Stomach smooth muscle (tissue), 2 donors: ENCODE measurements around the gene ARHGAP42.

Experiments used
- H3K27ac ChIP-seq: one replicate; pipeline ENCODE4 v1.7.0; 2013; ENCODE audit warnings: mild to moderate bottlenecking, low read length, inconsistent platforms
- H3K27me3 ChIP-seq, 2 donors: one replicate each; pipeline ENCODE4 v1.7.0; 2013; ENCODE audit warnings: low read length in 2 of 2; ENCODE audit not compliant: insufficient read depth in 2 of 2, control insufficient read depth in 1 of 2
- H3K36me3 ChIP-seq, 2 donors: one replicate each; pipeline ENCODE4 v1.7.0; 2013; ENCODE audit warnings: low read length in 2 of 2; ENCODE audit not compliant: control insufficient read depth in 2 of 2, insufficient read depth in 2 of 2
- H3K4me1 ChIP-seq: one replicate; pipeline ENCODE4 v1.7.0; 2013; ENCODE audit warnings: low read length; ENCODE audit not compliant: control insufficient read depth, insufficient read depth
- H3K4me3 ChIP-seq, 2 donors: one replicate each; pipeline ENCODE4 v1.7.0; 2013; ENCODE audit warnings: low read length in 2 of 2
- H3K9ac ChIP-seq, 2 donors: one replicate each; pipeline ENCODE4 v1.7.0; 2013; ENCODE audit warnings: low read length in 2 of 2, mild to moderate bottlenecking in 1 of 2
- H3K9me3 ChIP-seq, 2 donors: one replicate each; pipeline ENCODE4 v1.7.0; 2013; ENCODE audit warnings: low read length in 2 of 2; ENCODE audit not compliant: control insufficient read depth in 2 of 2
- donor health status: healthy.
- donor health status: Pancreatic carcinoma.

The ARHGAP42 gene

DNA sequence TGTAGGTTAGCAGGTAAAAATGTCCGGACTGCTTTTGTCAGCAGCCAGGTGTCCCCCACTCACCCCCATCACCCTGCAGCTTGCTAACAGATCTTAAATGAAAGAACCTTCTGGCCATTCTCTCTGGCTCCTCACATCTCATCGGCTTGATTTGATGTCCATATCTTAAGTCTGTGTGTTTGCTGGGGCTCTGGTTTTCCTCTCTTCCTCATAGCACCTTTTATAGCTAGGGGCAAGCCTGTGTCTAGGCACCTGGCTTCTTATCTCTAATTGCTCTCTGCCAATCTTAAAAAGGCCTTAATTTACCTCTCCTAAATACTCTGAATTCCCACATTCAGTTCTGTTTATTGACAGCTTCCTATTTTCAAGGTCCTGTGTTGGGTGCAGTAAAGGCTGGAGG, 72.0 kb downstream of the ARHGAP42 start:
- H3K4me3 ChIP-seq: no peak overlapping the region
- H3K27me3 ChIP-seq: no peaks in the 10 kb centered on the region
- no peaks in the 10 kb centered on the region for H3K36me3 ChIP-seq
- H3K9me3 ChIP-seq: no peaks in the 10 kb centered on the region
- H3K9ac ChIP-seq: no peak overlapping the region
- no peaks in the 10 kb centered on the region for H3K4me1 ChIP-seq
- H3K27ac ChIP-seq: no peak overlapping the region

DNA sequence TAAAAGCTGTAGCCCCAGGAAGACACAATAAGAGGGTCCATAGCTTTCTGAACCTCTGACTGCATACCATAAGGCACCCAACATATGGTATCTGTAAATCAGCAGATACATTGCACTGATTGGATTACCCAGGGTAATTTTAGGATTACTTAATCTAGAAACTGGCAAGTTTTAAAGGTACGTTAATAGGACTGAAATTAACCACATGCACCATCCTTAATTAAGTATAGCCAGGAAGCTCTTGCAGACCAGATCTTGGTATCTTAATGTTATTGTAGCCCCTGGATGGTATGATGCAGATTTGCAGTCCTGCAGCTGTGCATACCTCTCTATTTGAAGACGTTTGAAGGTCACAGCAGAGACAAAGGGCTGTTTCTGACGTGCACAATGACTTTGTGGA, 72.8 kb downstream of the ARHGAP42 start:
- Histone ChIP-seq H3K9me3 (no peaks in the 10 kb centered on the region), H3K4me3 (no peak overlapping the region), H3K9ac (no peak overlapping the region), H3K4me1 (no peaks in the 10 kb centered on the region), H3K27me3 (no peaks in the 10 kb centered on the region), H3K36me3 (no peaks in the 10 kb centered on the region), H3K27ac (no peak overlapping the region)

DNA sequence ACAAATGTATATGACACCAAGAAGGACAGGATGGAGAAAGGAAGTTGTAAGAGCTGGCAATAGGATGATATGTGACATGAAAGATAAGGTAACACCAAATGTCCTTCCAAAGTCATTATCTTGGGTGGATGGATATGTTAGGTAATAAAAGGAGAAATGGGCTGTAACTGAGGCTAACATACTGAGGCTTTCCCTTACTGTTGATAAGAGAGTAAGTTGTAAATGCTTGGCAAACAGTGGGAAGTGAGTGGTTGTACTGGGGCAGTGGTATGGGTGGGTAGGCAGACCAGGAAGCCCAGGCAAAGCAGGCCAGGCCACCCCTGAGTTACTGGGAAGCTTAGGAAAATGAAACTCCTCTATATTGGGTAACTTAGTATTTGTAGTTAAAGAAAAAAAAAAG, 73.7 kb downstream of the ARHGAP42 start:
- no peak overlapping the region for H3K27ac ChIP-seq

DNA sequence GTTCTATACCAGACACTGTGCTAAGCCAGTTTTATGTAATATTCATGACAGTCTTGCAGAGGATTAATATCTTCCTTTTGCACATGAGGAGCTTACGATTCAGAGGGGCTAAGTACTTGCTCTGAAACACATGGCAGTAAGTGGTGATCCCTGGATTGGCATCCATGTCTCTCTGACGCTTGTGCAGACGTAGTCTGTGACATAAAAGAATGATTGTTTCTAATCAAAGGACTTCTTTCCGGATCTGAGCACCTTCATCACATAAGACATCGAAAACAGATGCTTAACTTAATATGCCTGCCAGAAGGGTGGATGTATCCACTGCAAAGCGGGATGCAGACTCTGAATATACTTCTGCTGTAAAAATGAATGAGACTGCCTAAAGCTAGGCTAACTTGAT, 74.8 kb downstream of the ARHGAP42 start:
- Histone ChIP-seq H3K9ac (no peak overlapping the region), H3K27ac (no peak overlapping the region), H3K27me3 (no peaks in the 10 kb centered on the region), H3K4me1 (no peaks in the 10 kb centered on the region), H3K9me3 (no peaks in the 10 kb centered on the region), H3K36me3 (no peaks in the 10 kb centered on the region), H3K4me3 (no peak overlapping the region)

More for the DNA sequence above, 73.7 kb downstream of the ARHGAP42 start:
- Histone ChIP-seq H3K4me3 (no peak overlapping the region), H3K4me1 (no peaks in the 10 kb centered on the region), H3K9ac (no peak overlapping the region), H3K36me3 (no peaks in the 10 kb centered on the region), H3K27me3 (no peaks in the 10 kb centered on the region), H3K9me3 (no peaks in the 10 kb centered on the region)

DNA sequence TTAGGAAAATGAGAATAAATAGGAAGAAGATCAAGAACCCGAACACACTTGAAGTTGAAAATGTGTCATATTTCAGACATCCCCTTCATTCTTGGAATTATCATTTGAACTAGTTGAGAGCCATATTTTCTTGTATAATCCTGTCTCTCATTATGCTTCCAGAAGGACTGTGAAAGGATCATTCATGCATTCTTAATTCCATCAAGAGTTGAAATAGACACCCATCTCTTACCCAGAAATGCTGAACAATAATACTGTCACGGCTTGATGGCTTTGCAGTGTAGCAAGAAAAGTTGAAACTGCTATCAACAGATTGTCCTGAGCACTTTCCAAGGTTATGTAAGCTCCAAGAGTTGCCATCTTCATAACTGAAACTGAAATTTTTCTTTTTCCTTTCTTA, 79.7 kb downstream of the ARHGAP42 start:
- H3K4me3 ChIP-seq: no peak overlapping the region
- H3K27ac ChIP-seq: no peak overlapping the region
- H3K27me3 ChIP-seq: no peaks in the 10 kb centered on the region
- H3K9ac ChIP-seq: no peak overlapping the region
- no peaks in the 10 kb centered on the region for H3K4me1 ChIP-seq
- no peaks in the 10 kb centered on the region for H3K9me3 ChIP-seq
- peaks cover 0 to 2% of the 10 kb centered on the region in 2 donors for H3K36me3 ChIP-seq

DNA sequence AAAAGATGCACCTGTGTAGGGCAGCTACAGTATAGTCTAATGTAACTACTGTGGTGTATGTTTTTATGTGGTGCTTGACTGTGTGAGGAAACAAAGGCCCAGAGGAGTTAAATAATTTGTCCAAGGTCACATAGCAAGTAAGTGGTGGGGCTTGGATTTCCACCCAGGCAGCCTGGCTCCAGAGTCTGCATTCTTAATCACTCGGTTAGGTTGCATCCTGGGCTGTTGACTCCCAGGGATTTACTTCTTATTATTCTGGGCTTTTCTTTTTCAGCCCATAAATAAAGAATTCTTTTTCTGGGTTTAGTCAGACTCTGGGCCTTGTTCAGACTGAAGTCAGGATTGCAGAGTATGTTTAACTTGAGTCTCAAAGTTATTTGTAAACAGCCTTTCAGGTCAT, 82.1 kb downstream of the ARHGAP42 start:
- Histone ChIP-seq H3K4me1 (no peaks in the 10 kb centered on the region), H3K9me3 (no peaks in the 10 kb centered on the region), H3K9ac (no peak overlapping the region), H3K27me3 (no peaks in the 10 kb centered on the region), H3K4me3 (no peak overlapping the region), H3K36me3 (peaks cover 6% of the 10 kb centered on the region in 2 donors), H3K27ac (no peak overlapping the region)

DNA sequence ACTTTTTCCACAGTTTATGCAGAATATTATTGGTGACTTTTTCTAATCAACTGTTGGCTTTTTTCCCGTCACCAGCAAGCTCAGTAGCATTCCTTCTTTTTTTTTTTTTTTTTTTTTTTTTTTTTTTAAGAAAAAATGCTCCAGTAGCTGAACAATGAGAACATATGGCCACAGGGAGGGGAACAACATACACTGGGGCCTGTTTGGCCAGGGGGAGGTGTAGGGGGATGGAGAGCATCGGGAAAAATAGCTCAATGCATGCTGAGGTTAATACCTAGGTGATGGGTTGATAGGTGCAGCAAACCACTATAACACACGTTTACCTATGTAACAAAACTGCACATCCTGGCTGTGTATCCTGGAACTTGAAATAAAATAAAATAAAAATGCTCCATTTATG, 82.5 kb downstream of the ARHGAP42 start:
- H3K9ac ChIP-seq: no peak overlapping the region
- no peak overlapping the region for H3K4me3 ChIP-seq
- H3K4me1 ChIP-seq: no peaks in the 10 kb centered on the region
- H3K27me3 ChIP-seq: no peaks in the 10 kb centered on the region
- no peaks in the 10 kb centered on the region for H3K9me3 ChIP-seq
- H3K27ac ChIP-seq: no peak overlapping the region
- peaks cover 6% of the 10 kb centered on the region in 2 donors for H3K36me3 ChIP-seq

DNA sequence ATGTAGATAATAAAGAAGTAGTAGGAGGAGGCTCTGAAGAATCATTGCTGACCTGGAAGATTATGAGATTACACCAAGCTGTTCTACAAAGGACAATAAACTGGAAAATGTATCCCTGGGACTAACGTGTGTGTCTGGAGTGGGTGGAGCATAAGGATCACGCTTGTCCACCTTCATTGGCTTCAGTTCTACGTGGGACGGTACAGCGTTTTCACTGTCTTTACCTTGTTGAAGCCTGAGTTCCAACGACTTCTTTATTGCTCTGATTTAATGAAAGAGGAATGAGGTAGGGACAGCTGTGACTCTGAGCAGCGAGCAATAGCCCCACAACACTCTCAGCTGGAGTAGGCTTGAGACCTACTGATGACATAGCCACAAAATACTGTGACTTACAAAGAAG, 87.0 kb downstream of the ARHGAP42 start:
- Histone ChIP-seq H3K4me1 (no peaks in the 10 kb centered on the region), H3K27ac (no peak overlapping the region), H3K9ac (no peak overlapping the region)

DNA sequence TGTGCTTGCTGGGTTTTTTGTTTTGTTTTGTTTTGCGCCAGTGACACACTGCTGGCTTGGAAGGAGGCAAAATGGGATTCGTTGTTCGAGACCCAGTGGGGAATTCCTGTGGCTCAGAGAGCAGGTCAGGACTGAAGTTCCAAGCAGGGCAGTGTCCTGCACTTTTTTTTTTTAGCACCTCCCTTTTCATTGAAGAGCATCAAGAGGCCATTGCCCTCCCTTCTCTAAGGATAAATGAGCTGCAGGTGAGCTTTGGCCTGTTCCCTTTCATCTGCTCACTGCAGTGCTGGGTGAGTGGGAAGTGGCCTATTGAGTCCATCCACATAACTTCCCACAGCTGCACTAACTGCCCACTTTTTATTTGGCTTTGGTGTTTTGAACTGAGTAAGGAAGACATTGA, 87.8 kb downstream of the ARHGAP42 start:
- Histone ChIP-seq H3K27me3 (no peaks in the 10 kb centered on the region), H3K4me1 (no peaks in the 10 kb centered on the region), H3K36me3 (peaks cover 4 to 6% of the 10 kb centered on the region in 2 donors), H3K27ac (no peak overlapping the region), H3K9ac (no peak overlapping the region), H3K9me3 (no peaks in the 10 kb centered on the region), H3K4me3 (no peak overlapping the region)

More for the DNA sequence above, 87.0 kb downstream of the ARHGAP42 start:
- H3K36me3 ChIP-seq: peaks cover 4 to 6% of the 10 kb centered on the region in 2 donors
- H3K27me3 ChIP-seq: no peaks in the 10 kb centered on the region
- H3K9me3 ChIP-seq: no peaks in the 10 kb centered on the region
- H3K4me3 ChIP-seq: no peak overlapping the region

DNA sequence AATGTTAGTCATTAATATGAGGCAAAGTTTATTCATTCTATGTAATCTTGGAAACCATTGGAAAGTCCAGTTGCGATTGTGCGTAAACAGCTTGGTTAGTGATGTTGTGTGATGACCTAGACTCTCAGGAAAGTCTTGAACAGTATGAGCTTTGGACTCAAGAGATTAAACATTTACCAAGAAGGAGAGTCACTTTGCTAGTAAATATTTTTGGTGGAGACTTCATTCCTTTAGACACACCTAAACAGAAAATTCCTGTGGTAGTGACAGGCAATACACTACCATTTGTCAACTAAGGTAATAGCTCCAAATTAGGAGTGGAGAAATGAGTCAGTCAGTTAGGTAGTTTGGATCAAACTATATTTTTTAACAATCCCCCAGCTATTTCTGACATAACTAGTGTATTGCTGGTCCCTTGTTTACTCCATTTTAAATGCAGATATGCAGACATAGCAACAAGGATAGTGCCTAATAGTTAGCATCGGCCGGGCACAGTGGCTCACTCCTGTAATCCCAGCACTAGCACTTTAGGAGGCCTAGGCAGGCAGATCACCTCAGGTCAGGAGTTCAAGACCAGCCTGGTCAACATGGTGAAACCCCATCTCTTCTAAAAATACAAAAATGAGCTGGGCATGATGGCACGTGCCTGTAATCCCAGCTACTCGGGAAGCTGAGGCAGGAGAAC, 89.3 kb downstream of the ARHGAP42 start:
- no peak overlapping the region for H3K27ac ChIP-seq
- H3K4me1 ChIP-seq: no peaks in the 10 kb centered on the region

DNA sequence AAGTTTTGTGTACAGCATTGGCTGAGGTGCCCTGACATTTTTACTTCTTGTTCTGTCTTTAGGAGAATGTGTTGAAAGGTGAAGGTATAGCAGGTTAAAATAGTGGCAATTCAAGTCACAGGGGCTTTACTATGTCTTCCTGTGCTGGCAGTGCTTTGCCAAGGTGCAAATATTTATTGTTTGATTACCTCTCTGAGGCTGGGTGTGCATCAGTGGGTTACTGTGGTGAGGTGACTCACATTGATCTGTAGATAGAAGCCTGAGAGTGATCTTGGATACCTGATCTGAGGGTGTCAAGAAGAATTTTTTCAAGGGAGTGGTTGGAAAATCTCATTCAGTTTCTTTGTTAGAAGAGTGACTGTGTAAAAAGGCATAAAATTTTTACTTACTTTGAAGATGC, 90.0 kb downstream of the ARHGAP42 start:
- no peak overlapping the region for H3K9ac ChIP-seq
- no peaks in the 10 kb centered on the region for H3K27me3 ChIP-seq
- H3K9me3 ChIP-seq: no peaks in the 10 kb centered on the region
- H3K4me3 ChIP-seq: no peak overlapping the region
- H3K4me1 ChIP-seq: no peaks in the 10 kb centered on the region
- peaks cover under 1 to 4% of the 10 kb centered on the region in 2 donors for H3K36me3 ChIP-seq
- no peak overlapping the region for H3K27ac ChIP-seq

More for the DNA sequence above, 89.3 kb downstream of the ARHGAP42 start:
- no peaks in the 10 kb centered on the region for H3K9me3 ChIP-seq
- no peak overlapping the region for H3K9ac ChIP-seq
- no peak overlapping the region for H3K4me3 ChIP-seq
- H3K27me3 ChIP-seq: no peaks in the 10 kb centered on the region
- H3K36me3 ChIP-seq: peaks cover 4 to 6% of the 10 kb centered on the region in 2 donors
